CMK (cell line): ENCODE results near the gene TRERF1.

ENCODE experiments used
- DNase-seq: peaks from one replicate; pipeline ENCODE4 v3.0.0-alpha.2; 2010; ENCODE audit warnings: low read depth

Gene TRERF1

DNA sequence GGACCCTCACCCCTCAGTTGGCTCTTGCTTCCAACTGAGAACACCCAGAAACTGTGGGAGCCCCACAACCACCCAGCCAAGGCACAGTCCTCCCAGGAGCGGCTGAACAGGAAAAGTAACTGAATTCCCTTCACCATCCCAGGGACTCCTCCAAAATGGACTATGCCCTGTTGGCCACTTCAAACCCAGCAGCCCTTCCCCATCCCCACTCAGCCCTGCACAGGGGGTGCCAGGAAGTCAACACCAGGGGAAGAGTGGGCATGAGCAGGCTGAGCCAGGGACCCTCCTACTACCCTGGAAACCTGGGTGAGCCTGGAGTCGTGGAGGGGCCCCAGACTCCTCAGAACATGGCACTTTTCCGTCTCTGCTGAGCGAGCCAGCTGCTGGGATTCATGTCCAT is 267.3 kb downstream of the TRERF1 start:
- DNase-seq = no peak

GRCh38 chr6:42182101-42182500 is 269.6 kb downstream of the TRERF1 start:
- no peak for DNase-seq

- DNase-seq = no peak
Measured at GRCh38 chr6:42179945-42180313, 271.8 kb downstream of the TRERF1 start.

DNA sequence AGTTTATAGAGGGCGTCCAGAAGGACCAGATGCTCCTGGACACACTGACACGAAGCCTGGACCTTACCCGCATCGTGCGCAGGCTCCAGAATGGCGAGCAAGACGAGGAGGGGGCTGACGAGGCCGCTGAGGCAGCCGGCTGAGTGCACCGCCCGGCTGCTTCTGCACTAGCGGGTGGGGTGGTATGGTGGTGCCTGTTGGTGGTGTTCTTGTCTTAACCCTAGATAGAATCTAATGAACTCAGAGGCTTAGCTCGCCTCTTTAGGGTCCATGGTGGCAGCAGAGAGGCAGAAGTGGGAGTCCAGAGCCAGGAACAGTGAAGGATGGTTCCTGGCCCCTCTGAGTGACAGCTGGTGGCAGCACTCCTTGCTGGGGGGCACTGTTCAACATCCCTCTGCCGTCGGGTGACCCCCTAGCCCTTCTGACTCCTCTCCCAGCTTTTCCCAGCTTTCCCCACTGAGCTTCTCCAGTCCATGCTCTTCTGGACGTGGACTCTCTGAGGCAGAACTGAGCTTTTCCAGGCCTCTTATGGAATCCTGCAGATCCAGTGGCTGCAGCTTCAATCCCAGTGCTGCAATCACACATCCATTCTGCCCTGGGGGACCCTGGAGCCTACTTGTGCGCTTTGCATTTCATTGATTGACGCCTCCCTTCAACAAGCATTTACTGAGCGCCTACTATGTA is 272.3 kb downstream of the TRERF1 start:
- no peak for DNase-seq

DNA sequence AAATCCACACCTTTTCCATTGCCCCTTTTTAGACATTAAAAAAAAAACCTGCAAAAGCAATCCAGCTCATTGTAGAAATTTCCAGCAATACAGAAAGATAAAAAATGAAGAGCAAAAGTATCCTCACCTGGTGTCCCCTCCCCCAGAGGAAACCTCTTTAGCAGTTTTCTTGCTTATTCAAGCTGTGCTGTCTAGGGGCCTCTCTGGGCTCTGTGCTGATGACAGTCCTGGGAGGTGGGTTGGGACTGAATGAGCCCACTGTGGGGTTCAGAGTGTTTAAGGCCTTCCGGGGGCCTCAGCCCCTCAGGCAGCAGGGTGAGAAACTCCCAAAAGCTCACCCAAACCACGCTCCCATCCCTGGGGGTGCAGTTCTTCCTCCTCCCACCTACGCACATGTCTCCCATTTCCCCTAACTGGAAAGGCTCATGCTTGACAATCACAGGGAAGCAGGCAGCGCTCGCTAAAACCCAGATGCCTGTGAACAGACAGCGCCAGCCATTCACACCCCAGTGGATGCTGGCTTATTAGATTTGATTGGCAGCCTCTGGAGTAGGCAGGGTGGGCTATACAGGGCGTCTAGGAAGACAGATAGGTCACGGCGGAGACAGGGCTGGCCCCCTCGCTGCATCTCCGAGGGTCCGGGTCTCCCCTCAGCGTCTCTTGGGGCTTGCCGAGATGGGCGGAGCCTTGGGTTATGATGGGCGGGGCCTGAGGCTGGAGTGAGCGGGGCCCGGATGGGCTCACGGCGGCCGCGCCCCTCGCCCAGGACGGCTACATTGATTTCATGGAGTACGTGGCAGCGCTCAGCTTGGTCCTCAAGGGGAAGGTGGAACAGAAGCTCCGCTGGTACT is 274.0 kb downstream of the TRERF1 start:
- DNase-seq = no peak

DNA sequence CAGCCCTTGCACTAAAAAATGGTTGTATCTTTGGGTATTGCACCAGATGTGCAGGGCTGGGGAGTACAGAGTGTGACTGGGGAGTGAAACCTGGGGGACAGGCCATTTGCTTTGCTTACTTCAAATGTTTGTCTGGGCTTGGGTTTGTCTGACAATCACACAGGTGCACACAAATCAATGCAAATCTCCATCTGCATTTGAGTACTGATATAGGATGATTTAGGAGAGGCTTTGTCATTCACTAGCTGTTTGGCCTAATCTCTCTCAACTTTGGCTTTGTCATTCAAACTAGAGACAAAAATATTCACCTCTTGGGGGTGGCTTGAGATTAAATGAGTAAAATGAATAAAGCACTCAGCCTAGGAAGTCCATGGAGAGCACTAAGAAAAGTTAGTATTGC is 274.7 kb downstream of the TRERF1 start:
- no peak for DNase-seq

- DNase-seq = no peak
Measured at GRCh38 chr6:42175860-42176259, 275.9 kb downstream of the TRERF1 start.
